Panc1 (cell line): ENCODE results near the gene CCL2. TPM values are rescaled to one million over a fixed set of nuclear protein-coding genes. Genes with fewer than 3 reads are reported as not detected.
A peak's percentile ranks its signal among the peaks of the same experiment; 100 is the strongest.

Experiments
- ATAC-seq: fragments of 200-7000 bp; cut with Tn5 transposase; 2 replicates; pipeline ENCODE4 v1.9.1; 2020; ENCODE audit warnings: mild to moderate bottlenecking, moderate library complexity
- BruUV-seq: library from RNA; stranded (reverse); fragments of 400-500 nt; replicated peaks from 2 replicates; lab custom pipeline; 2021; lab: Mats Ljungman, UMichigan
- CTCF ChIA-PET: fragments of 300-600 bp; sonication (Branson Sonifier 250); formaldehyde crosslinking; loops from one replicate; lab custom pipeline; 2022; ENCODE audit warnings: antibody characterized with exemption; lab: Charles Lee
- POLR2A ChIA-PET: fragments of 300-600 bp; sonication (Branson Sonifier 250); formaldehyde crosslinking; loops from one replicate; lab custom pipeline; 2022; ENCODE audit warnings: antibody characterized with exemption; lab: Charles Lee
- DNase-seq: peaks from one replicate; pipeline ENCODE4 v3.0.0-alpha.2; 2010; ENCODE audit warnings: low read depth, low spot score
- H3K27ac ChIP-seq: 2 replicates; pipeline ENCODE4 v1.5.1; 2011; ENCODE audit warnings: mild to moderate bottlenecking, low read length, inconsistent platforms
- H3K27me3 ChIP-seq: fragments of 200-500 bp; sonication (Bioruptor generic); 2 replicates; pipeline ENCODE4 v1.6.0; 2014; ENCODE audit warnings: low read length, inconsistent platforms; ENCODE audit not compliant: control insufficient read depth, insufficient read depth
- H3K36me3 ChIP-seq: fragments of 200-500 bp; sonication (Bioruptor generic); 2 replicates; pipeline ENCODE4 v1.5.1; 2014; ENCODE audit warnings: inconsistent platforms, mild to moderate bottlenecking, low read length, moderate library complexity; ENCODE audit not compliant: control insufficient read depth, insufficient read depth
- H3K4me1 ChIP-seq: 2 replicates; pipeline ENCODE4 v1.5.1; 2011; ENCODE audit warnings: inconsistent platforms, mild to moderate bottlenecking, low read length, moderate library complexity; ENCODE audit not compliant: control insufficient read depth, insufficient read depth
- H3K4me3 ChIP-seq, 2 experiments: 2 replicates each; pipeline ENCODE4 v1.5.1; 2011 to 2012; ENCODE audit warnings: low read depth in 2 of 2, low read length in 2 of 2, mild to moderate bottlenecking in 2 of 2, inconsistent platforms in 1 of 2, moderate library complexity in 1 of 2
- H3K9me3 ChIP-seq: fragments of 200-500 bp; sonication (Bioruptor generic); 2 replicates; pipeline ENCODE4 v1.5.1; 2014; ENCODE audit warnings: low read depth, mild to moderate bottlenecking, inconsistent platforms, low read length, moderate library complexity; ENCODE audit not compliant: control insufficient read depth, insufficient read depth
- CTCF ChIP-seq: fragments of 450-650 bp; IDR thresholded peaks from 2 replicates; pipeline ENCODE4 v1.5.1; 2017; ENCODE audit warnings: mild to moderate bottlenecking
- POLR2AphosphoS5 ChIP-seq: IDR thresholded peaks from 2 replicates; pipeline ENCODE4 v1.6.1; 2012; ENCODE audit warnings: mild to moderate bottlenecking, low read depth, low read length, moderate library complexity
- REST ChIP-seq, 2 experiments: IDR thresholded peaks; 2 replicates each; pipeline ENCODE4 v1.6.1; 2011 to 2012; ENCODE audit warnings: low read depth in 2 of 2, control low read depth in 1 of 2, low read length in 1 of 2, mild to moderate bottlenecking in 1 of 2, moderate library complexity in 1 of 2; ENCODE audit not compliant: insufficient read depth in 1 of 2
- SIN3A ChIP-seq: IDR thresholded peaks from 2 replicates; pipeline ENCODE4 v1.6.1; 2012; ENCODE audit warnings: low read depth, mild to moderate bottlenecking, low read length, moderate library complexity, borderline replicate concordance; ENCODE audit not compliant: insufficient read depth
- TCF7L2 ChIP-seq: IDR thresholded peaks from 2 replicates; pipeline ENCODE4 v1.6.1; 2011; ENCODE audit warnings: mild to moderate bottlenecking, low read depth, low read length, inconsistent platforms
- in situ Hi-C: cut with HindIII; loops from 2 replicates; pipeline ENCODE4 v1.10.0; 2016; ENCODE audit warnings: low sequenced_read_pairs, low pct_unique_long_range_greater_than_20kb
- intact Hi-C: fragments of 100-400 bp; cut with micrococcal nuclease; formaldehyde crosslinking; loops from one replicate; pipeline ENCODE4 v1.10.0; 2022; ENCODE audit not compliant: unreplicated experiment
- total RNA-seq: library from RNA; stranded (reverse); gene quantifications from one replicate; pipeline ENCODE4 v1.2.1, GENCODE V29; 2021; ENCODE audit not compliant: unreplicated experiment

Gene CCL2
- total RNA-seq, 1 experiment from 2014 or later = 513 TPM

- no peak for DNase-seq
- Histone ChIP-seq H3K9me3 (no peaks in the 10 kb centered on the region), H3K4me3 (no peak overlapping the region), H3K27ac (peak overlapping the region; percentile 98), H3K4me1 (peaks cover 29% of the 10 kb centered on the region), H3K27me3 (no peaks in the 10 kb centered on the region), H3K36me3 (no peaks in the 10 kb centered on the region)
- intact Hi-C loops = no loop called here
- TF ChIP-seq SIN3A = no peak
- no peak for TF ChIP-seq CTCF
- TF ChIP-seq POLR2AphosphoS5 = no peak
- no peak for TF ChIP-seq TCF7L2
- TF ChIP-seq REST (IDR thresholded peaks at IDR 0.05; ENCODE audit: insufficient read depth in 1 of 2, low read depth in 2 of 2, low read length in 1 of 2) = no peak
- ChIA-PET POLR2A (no interaction called here), CTCF (no interaction called here)
- in situ Hi-C loops = no loop called here
- no peak for ATAC-seq
- BruUV-seq = no TSS peak
These were observed 4.1 kb downstream of the CCL2 start for GRCh38 chr17:34259146-34259545.

- ATAC-seq (no peak), DNase-seq (no peak)
- H3K4me1 ChIP-seq = peaks cover 17% of the 10 kb centered on the region
- H3K9me3 ChIP-seq = no peaks in the 10 kb centered on the region
- ChIA-PET POLR2A (no interaction called here), CTCF (no interaction called here)
- H3K36me3 ChIP-seq = no peaks in the 10 kb centered on the region
- no peak overlapping the region; the same call in 1 of the 2 replicates for H3K27ac ChIP-seq
- intact Hi-C loops = no loop called here
- H3K27me3 ChIP-seq = no peaks in the 10 kb centered on the region
- no peak overlapping the region for H3K4me3 ChIP-seq
- in situ Hi-C loops = no loop called here
- BruUV-seq = no TSS peak
- TF ChIP-seq TCF7L2 = no peak
- no peak for TF ChIP-seq SIN3A
- no peak for TF ChIP-seq REST (IDR thresholded peaks at IDR 0.05; ENCODE audit: insufficient read depth in 1 of 2, low read depth in 2 of 2, low read length in 1 of 2)
- no peak for TF ChIP-seq CTCF
- TF ChIP-seq POLR2AphosphoS5 = no peak
These were observed 5.8 kb downstream of the CCL2 start for GRCh38 chr17:34260861-34261260.
